ENCODE data around the gene NENF.

Gene NENF

GRCh38 chr1:212485571-212485912 lies 52.8 kb downstream of the NENF start:
- peak overlapping the region; percentile 70; the same call in 1 of the 2 replicates for H3K27ac ChIP-seq
- TF ChIP-seq CTCF (conservative IDR thresholded peaks at IDR 0.05), result no peak
- no peak for TF ChIP-seq ZFX (IDR thresholded peaks at IDR 0.05)

DNA sequence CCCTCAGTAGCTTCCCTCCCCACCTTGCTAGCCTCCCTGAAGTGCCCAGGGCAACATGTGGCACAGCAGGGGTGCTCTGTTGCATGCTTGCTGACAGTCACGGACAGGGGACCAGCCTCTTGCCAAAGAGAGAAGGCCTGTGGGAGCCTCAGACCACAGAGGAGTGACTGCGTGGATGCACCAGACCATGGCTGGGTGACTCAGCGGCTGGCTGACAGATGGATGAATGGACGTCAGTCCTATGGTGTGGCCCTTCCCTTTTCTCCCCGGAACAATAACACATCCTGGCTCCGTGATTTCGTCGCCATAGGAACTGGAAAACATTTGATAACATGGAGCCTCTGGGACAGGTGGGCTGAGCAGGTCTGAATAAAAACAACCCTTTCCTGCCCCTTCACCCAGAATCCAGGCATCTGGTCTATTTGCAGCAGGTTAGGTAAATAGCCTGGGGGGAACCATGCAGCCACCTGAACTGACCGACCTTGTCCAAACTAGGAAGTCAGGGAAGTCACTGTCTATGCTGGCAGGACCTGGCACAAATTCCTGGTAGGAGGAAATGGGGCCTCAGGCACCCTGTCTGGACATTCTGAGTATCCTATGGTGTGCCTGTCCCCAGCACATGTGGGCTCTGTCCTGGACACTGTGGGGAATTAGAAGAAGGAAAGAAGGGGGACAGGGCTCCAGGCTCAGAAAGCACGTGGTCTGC lies 53.3 kb downstream of the NENF start:
- H3K27ac ChIP-seq, result peak overlapping the region; percentile 70; the same call in 1 of the 2 replicates
- TF ChIP-seq CTCF (conservative IDR thresholded peaks at IDR 0.05), result no peak
- no peak for TF ChIP-seq ZFX (IDR thresholded peaks at IDR 0.05)

GRCh38 chr1:212486619-212486975 lies 53.9 kb downstream of the NENF start:
- TF ChIP-seq ZFX (IDR thresholded peaks at IDR 0.05) (no peak), CTCF (conservative IDR thresholded peaks at IDR 0.05) (no peak)
- H3K27ac ChIP-seq, result peak overlapping the region; percentile 70; the same call in 1 of the 2 replicates

DNA sequence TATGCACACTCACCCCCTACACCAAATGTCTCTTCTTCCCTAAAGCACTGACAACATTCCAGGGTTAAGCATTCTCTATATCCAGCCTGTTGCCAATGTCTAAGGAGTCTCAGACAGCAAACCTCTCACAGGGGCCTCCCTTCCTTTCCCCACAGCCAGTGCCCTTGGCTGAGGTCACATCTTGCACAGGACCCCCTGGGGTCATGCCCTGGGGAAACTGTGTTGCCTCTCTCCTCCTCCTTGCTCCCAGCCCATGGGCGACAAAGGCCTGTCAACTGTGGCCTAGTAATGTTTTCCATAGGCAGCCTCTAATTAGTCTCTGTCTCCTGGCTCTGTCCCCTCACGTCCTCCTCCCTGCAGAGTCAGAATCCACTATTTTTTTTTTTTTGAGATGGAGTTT lies 54.6 kb downstream of the NENF start:
- no peak for TF ChIP-seq ZFX (IDR thresholded peaks at IDR 0.05)
- no peak for TF ChIP-seq CTCF (conservative IDR thresholded peaks at IDR 0.05)
- peak overlapping the region; percentile 70; the same call in 1 of the 2 replicates for H3K27ac ChIP-seq

- TF ChIP-seq CTCF (conservative IDR thresholded peaks at IDR 0.05) (no peak), ZFX (IDR thresholded peaks at IDR 0.05) (no peak)
- H3K27ac ChIP-seq, result peak overlapping the region; percentile 70
Observed at GRCh38 chr1:212487774-212488435, 55.2 kb downstream of the NENF start.

GRCh38 chr1:212488436-212489283 lies 55.9 kb downstream of the NENF start:
- TF ChIP-seq ZFX (IDR thresholded peaks at IDR 0.05), result no peak
- H3K27ac ChIP-seq, result peak overlapping the region; percentile 70

DNA sequence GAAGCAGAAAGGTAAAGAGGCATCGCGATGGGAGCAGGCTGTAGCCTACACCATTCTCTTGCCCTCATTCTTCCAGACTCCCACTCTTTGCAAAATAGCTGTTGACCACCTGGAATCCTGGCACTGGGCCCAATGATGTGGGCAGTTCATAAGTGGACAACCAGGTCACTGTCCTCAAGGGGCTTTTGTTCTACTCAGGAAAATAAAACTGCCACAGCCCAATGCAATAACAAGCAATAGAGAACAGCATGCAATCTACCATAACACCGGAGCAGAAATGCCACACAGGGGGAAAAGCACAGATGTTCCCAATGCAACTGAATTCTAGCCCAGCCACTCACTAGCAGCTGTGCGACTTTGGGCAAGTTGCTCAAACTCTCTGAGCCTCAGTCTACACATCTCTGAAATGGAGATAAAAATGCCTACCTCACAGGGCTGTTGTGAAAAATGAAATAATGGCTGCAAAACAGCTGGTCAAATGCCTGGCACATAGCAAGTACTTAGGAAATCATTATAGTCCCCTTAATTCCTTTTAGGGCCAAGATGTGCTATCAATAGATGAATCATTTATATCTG lies 56.7 kb downstream of the NENF start:
- no peak for TF ChIP-seq CTCF (conservative IDR thresholded peaks at IDR 0.05)
- no peak for TF ChIP-seq ZFX (IDR thresholded peaks at IDR 0.05)
- H3K27ac ChIP-seq, result peak overlapping the region; percentile 70
